GM18517 (cell line): ENCODE data around the gene SMYD3.
"Not testable (repeated sequence)": the region's sequence is repeated elsewhere in the genome, so short reads cannot be mapped to it uniquely, and the experiment has no call there.

Experiments
- ATAC-seq: cut with Tn5 transposase; IDR thresholded peaks from one replicate; pipeline ENCODE4 v1.9.1; 2021; ENCODE audit warnings: mild to moderate bottlenecking, moderate library complexity; ENCODE audit not compliant: unreplicated experiment

The SMYD3 gene

GRCh38 chr1:245714027-245714426, 793.1 kb downstream of the SMYD3 start:
- ATAC-seq = not testable (repeated sequence)

- ATAC-seq = no peak
Measured at GRCh38 chr1:245710961-245711903, 795.8 kb downstream of the SMYD3 start.

- ATAC-seq = no peak
Measured at GRCh38 chr1:245707941-245708340, 799.1 kb downstream of the SMYD3 start.

GRCh38 chr1:245704765-245705164, 802.3 kb downstream of the SMYD3 start:
- ATAC-seq = no peak

- ATAC-seq = no peak
Measured at GRCh38 chr1:245704341-245704740, 802.7 kb downstream of the SMYD3 start.

GRCh38 chr1:245702346-245702745, 804.7 kb downstream of the SMYD3 start:
- ATAC-seq = no peak

- no peak for ATAC-seq
Measured at GRCh38 chr1:245701631-245702030, 805.4 kb downstream of the SMYD3 start.

- no peak for ATAC-seq
Measured at GRCh38 chr1:245700631-245701030, 806.4 kb downstream of the SMYD3 start.
